ENCODE measurements around the gene ASAP3.
"Not testable (repeated sequence)": the region's sequence is repeated elsewhere in the genome, so short reads cannot be mapped to it uniquely, and the experiment has no call there.

The ASAP3 gene

DNA sequence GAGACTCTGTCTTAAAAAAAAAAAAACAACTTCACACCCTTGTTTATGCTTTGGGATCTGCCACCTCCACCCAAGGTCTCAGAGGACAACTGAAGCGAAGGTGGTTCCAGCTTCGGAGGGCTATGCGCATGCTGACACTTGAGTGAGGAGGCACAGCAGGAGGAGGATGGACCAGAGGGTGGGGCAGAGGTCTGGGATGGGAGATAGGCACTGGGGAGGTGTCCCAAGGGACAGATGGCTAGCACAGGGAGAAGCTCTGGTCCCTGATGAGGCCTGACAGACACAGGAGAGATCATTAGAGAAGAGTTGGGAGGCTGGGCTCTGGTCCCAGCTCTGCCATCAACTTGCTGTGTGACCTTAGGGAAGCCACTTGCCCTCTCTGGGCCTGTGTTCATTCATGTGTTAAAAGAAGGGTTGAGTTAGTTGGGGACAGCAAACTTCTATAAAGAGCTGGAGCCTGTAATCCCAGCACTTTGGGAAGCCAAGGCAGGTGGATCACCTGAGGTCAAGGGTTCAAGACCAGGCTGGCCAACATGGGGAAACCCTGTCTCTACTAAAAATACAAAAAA lies 30.2 kb upstream of the ASAP3 start:
- FAIRE-seq = no peak

GRCh38 chr1:23509896-23510295 lies 25.9 kb upstream of the ASAP3 start:
- FAIRE-seq = no peak

DNA sequence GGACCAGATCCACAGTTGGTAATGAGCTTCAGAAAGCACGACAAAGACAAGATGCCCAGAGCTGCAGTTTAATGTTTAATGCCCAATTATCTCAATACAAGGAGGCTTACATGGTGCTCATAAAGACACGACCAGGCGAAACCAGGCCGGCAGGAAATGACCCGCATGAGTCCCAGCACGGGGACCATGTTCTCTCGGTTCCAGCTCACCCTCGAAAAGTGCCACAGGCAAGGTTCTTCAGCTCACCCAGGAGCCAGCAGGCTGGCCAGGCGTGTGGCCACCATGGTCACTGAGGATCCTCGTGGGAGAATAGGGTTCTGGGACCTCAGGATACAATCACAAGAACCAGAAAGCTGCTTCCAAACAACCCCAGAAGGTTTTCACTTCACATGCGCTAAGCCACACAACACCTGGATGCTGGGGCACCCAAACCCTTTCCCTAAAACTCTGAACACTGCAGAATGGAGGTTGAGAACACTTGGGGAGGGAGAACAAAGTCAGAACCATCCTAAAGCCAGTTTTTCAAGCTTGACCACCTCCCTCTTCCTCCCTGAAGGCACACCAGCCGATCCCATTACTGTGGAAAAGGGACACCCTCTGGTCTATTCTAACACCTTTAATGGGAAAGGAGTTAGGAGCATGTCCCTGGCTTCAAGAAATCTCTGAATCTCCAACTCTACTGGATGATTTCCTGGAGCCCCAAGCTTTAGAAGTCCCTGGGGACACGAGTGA lies 22.6 kb upstream of the ASAP3 start:
- FAIRE-seq = no peak

DNA sequence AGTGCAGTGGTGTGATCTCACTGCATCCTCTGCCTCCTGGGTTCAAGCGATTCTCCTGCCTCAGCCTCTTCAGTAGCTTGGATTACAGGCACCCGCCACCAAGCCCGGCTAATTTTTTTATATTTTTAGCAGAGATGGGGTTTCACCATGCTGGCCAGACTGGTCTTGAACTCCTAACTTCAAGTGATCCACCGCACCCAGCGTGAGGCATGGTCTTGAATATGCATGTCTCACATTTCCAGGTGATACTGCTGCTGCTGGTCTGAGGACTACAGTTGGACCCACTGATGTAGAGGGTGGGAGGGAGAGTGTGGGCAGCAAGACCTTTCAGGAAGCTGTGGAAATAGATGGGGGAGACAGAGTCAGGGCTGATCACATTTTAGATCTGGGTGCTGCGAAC lies 21.9 kb upstream of the ASAP3 start:
- FAIRE-seq = no peak

- not testable (repeated sequence) for FAIRE-seq
Observed at GRCh38 chr1:23504156-23504555, 20.2 kb upstream of the ASAP3 start.

- no peak for FAIRE-seq
Observed at GRCh38 chr1:23502951-23503350, 19.0 kb upstream of the ASAP3 start.

DNA sequence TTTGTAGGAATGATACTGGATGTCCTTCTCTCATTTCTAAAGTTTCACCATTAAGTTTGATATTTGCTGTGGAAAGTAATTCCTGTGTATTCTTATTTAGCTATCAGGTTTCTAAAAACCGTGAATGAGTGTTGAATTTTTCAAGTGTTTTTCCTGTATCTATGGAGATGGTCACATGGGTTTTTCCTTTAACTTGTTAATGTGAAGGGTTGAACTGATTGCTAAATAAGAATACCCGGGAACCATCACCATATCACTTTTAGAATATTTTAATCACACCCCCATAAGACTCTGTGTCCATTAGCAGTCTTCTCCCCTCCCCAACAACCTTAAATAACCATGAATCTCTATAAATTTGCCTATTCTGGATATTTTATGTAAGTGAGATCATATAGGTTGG lies 16.5 kb upstream of the ASAP3 start:
- FAIRE-seq = no peak

DNA sequence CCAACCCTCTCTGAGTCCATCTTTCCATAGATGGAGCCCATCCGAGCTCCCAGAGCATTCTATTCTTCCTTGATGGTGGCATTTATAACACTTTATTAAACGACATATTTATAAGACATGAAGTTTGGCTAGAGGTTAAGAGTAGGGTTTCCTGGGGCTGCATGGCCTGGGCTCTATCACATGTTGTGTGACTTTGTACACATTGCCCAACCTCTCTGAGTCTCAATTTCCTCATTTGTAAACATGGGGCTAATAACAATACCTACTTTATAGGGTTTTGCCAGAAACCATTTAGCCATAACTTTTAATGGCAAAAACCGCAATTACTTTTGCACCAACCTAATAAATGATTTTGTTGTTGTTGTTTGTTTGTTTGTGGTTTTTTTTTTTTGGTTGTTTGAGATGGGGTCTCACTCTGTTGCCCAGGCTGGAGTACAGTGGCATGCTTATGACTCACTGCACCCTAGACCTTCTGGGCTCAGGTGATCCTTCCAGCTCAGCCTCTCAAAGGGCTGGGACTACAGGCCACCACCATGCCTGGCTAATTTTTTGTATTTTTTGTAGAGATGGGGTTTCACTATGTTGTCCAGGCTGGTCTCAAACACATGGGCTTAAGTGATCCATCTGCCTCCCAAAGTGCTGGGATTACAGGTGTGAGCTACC lies 13.9 kb upstream of the ASAP3 start:
- FAIRE-seq = no peak

DNA sequence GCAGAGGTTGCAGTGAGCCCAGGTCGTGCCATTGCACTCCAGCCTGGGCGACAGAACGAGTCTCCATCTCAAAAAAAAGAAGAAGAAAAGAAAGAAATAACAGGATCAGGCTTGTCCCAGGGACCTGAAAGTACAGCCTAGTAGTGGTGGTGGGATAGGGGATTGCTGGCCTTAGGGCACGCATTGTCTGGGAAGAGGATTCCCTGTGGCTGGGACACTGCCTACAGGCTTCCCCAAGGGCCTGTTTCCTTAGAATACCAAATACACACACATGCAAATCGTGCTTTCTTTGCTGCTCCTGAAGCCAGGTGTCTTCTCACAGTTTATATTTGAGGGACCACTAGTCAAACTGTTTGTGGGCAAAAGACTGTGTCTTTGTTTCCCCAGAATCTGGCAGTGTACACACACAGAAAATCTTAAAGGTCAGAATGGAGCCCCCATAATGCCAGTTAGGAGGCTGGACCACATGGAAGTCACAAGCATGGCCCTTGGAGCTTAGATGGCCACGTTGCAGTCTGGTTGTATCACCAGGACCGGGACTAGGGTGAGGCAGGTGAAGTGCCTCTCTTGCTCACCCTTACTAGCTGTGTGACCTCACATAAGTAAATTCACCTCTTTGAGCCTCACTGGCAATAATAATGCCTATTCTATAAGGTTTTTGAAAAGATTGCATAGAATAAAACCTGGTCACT lies 12.7 kb upstream of the ASAP3 start:
- no peak for FAIRE-seq

- not testable (repeated sequence) for FAIRE-seq
Observed at GRCh38 chr1:23494836-23495235, 10.9 kb upstream of the ASAP3 start.

GRCh38 chr1:23492776-23493175 lies 8.8 kb upstream of the ASAP3 start:
- FAIRE-seq = not testable (repeated sequence)

DNA sequence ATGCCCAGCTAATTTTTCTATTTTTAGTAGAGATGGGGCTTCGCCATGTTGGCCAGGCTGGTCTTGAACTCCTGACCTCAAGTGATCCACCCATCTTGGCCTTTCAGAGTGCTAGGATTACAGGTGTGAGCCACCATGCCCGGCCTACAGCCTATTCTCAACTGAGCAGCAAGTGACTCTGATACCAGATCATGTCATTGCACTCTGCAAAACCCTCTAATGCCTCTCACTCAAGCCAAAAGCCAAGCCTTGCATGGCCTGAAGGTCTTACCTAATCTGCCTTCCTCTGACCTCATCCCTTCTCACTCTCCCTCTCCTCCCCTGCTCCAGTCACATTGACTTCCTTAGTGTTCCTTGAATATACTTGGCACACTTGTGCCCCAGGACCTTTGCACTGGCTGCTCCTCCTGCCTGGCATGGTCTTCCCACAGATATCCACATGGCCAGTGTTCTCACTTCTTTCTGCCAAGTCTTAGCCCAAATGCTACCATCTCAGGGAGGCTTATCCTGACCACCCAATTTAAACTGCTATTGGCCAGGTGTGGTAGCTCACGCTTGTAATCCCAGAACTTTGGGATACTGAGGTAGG lies 8.2 kb upstream of the ASAP3 start:
- FAIRE-seq = no peak

DNA sequence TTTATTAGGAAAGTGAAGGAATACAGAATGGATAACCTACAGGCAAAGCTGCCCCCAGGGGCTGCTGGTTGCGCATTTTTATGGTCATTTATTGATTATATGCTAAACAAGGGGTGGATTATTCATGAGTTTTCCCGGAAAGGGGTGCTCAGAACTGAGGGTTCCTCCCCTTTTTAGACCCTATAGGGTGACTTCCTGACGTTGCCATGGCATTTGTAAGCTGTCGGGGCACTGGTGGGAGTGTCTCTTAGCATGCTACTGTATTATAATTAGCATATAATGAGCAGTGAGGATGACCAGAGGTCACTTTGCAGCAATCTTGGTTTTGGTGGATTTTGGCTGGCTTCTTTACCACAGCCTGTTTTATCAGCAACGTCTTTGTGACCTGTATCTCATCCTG lies 5.9 kb upstream of the ASAP3 start:
- no peak for FAIRE-seq

DNA sequence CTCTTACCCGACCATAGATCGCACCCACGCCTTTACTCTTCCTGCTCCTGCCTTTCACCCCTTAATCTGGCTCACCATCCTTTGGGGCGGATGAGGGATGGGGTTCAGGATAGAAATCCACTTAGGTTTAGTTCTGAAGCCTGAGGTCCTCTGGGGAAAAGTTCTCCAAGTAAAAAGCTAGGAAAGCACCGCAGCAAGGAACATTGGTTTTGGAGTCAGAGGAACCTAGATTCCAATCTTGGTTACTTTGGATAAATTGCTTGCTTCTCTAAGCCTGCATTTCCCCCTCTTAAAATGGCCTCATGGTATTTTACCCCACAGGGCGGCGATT lies 988 bp upstream of the ASAP3 start:
- FAIRE-seq = no peak

GRCh38 chr1:23484253-23485001 lies 448 bp upstream of the ASAP3 start:
- FAIRE-seq = no peak

- no peak for FAIRE-seq
Observed at GRCh38 chr1:23481904-23482303, 2.1 kb downstream of the ASAP3 start.

DNA sequence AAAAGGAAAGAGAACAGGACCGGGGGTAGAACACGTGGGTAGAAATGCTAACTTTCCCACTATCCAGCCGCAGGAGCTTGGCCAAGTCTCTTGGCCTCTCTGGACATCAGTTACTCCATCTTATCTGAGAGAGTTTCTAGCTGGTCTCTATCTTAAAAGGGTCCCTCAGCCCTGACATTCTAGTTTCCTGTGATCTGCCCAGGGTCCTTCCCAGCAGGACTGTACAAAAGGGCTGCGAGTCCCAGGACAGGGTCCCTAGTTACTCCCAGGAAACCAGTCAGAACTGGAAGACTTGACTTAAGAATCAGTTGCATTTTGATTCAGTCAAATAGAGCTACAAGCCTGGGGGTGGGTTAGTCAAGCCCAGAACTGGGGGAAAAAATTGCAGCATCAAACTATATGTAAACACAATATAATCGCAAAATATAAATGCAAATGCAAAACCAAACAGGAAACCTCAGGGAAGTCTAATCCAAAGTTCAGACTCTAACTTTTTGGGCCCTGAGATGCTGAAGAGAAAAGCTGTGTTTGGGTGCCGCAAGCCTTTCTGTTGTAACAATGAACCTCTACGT lies 2.9 kb downstream of the ASAP3 start:
- no peak for FAIRE-seq

- no peak for FAIRE-seq
Observed at GRCh38 chr1:23480187-23481025, 3.6 kb downstream of the ASAP3 start.

DNA sequence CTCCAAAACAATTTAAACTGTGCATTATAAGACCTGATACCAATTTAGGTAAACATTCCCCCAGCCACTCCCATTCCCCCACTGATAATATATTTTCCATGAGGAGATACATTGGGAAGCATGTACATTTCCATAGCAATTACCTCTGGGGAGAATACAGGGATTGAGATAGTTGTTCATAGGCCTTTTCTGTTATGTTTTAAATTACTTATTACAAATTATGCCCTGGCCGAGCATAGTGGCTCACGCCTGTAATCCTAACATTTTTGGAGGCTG lies 4.4 kb downstream of the ASAP3 start:
- FAIRE-seq = no peak

GRCh38 chr1:23478896-23479665 lies 4.9 kb downstream of the ASAP3 start:
- FAIRE-seq = no peak
